Measurements from ENCODE around the gene MUSK.

DNA sequence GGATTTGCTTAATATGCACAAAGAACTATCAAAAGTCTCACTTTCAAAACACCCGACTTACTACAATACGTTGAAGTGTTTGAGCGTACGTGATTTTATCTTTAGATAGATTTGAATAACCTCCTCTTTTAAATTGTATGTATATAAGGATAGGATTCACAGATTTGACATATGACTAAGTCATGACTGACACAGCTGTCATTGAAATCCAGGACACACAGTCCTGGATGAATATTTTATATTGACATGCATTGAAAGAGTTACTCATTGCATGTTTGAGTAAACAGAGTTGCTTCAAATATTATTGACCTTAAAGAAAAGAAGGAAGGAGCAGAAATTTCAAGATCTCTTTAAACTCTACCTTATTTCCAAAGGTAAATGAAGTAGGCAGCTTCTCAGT lies 3.3 kb downstream of the MUSK start:
- TF ChIP-seq CTCF (IDR thresholded peaks at IDR 0.05) (no peak), POLR2AphosphoS5 (IDR thresholded peaks at IDR 0.05) (no peak), POLR2A (IDR thresholded peaks at IDR 0.05) (no peak), EP300 (IDR thresholded peaks at IDR 0.05; ENCODE audit: low read depth) (no peak)

Data from transverse colon (tissue), 4 donors.